SK-N-SH (cell line): ENCODE measurements around the gene SCAMP5. TPM values are rescaled to one million over a fixed set of nuclear protein-coding genes. Genes with fewer than 3 reads are reported as not detected.

Source experiments
- CTCF ChIA-PET: fragments of 300-600, 350-600 bp; formaldehyde crosslinking; extraction: SDS; loops from one replicate; lab custom pipeline; 2021; lab: Yijun Ruan, JAX
- POLR2A ChIA-PET: fragments of 350-600 bp; sonication (Branson Sonifier 250); formaldehyde crosslinking; extraction: SDS; loops from one replicate; lab custom pipeline; 2020; ENCODE audit warnings: antibody characterized with exemption, inconsistent platforms; lab: Yijun Ruan, JAX
- DNase-seq: peaks from one replicate; pipeline ENCODE4 v3.0.0; 2012
- H2AFZ ChIP-seq: fragments of 200-600 bp; sonication (generic); 2 replicates; pipeline ENCODE4 v1.8.1; 2016; ENCODE audit warnings: antibody characterized with exemption, mild to moderate bottlenecking, low read depth
- H3F3A ChIP-seq: fragments of 200-600 bp; sonication (generic); replicated peaks from 2 replicates; pipeline ENCODE3; 2016; ENCODE audit warnings: antibody characterized with exemption, mild to moderate bottlenecking; ENCODE audit not compliant: insufficient read depth
- H3K27ac ChIP-seq, 2 experiments: fragments of 200-500 bp in 1 of 2; fragments of 200-600 bp in 1 of 2; sonication (Bioruptor generic) in 1 of 2; sonication (generic), shearing (Covaris generic) in 1 of 2; 2 replicates each; pipeline versions ENCODE4 v1.5.1 to v1.6.1; 2014 to 2016; ENCODE audit warnings: low read depth in 2 of 2, inconsistent platforms in 1 of 2, low read length in 1 of 2, mild to moderate bottlenecking in 1 of 2, mixed read lengths in 1 of 2
- H3K27me3 ChIP-seq: fragments of 200-600 bp; sonication (generic), shearing (Covaris generic); 2 replicates; pipeline ENCODE4 v1.6.1; 2016; ENCODE audit warnings: mixed run types; ENCODE audit not compliant: insufficient read depth
- H3K36me3 ChIP-seq, 2 experiments: fragments of 200-500 bp in 1 of 2; fragments of 200-600 bp in 1 of 2; sonication (Bioruptor generic) in 1 of 2; sonication (generic) in 1 of 2; replicated peaks in 1 of 2; 2 replicates each; pipeline versions ENCODE3 to v1.5.1; 2014 to 2016; ENCODE audit warnings: low read length in 1 of 2, mild to moderate bottlenecking in 1 of 2; ENCODE audit not compliant: insufficient read depth in 2 of 2, control insufficient read depth in 1 of 2
- H3K4me1 ChIP-seq, 2 experiments: fragments of 200-500 bp in 1 of 2; fragments of 200-600 bp in 1 of 2; sonication (Bioruptor generic) in 1 of 2; sonication (generic), shearing (Covaris generic) in 1 of 2; 2 replicates each; pipeline versions ENCODE4 v1.5.1 to v1.6.1; 2014 to 2016; ENCODE audit warnings: low read depth in 1 of 2, low read length in 1 of 2, mixed run types in 1 of 2; ENCODE audit not compliant: insufficient read depth in 2 of 2, control insufficient read depth in 1 of 2
- H3K4me2 ChIP-seq: fragments of 200-600 bp; sonication (generic), shearing (Covaris generic); 2 replicates; pipeline ENCODE4 v1.6.1; 2017; ENCODE audit warnings: mixed run types
- H3K4me3 ChIP-seq, 2 experiments: fragments of 200-500 bp in 1 of 2; fragments of 200-600 bp in 1 of 2; sonication (Bioruptor generic) in 1 of 2; sonication (generic), shearing (Covaris generic) in 1 of 2; 2 replicates each; pipeline versions ENCODE4 v1.5.1 to v1.8.1; 2014 to 2016; ENCODE audit warnings: low read depth in 2 of 2, inconsistent platforms in 1 of 2, low read length in 1 of 2, mild to moderate bottlenecking in 1 of 2, mixed read lengths in 1 of 2, moderate library complexity in 1 of 2
- H3K79me2 ChIP-seq: fragments of 200-600 bp; sonication (generic); 2 replicates; pipeline ENCODE4 v1.8.1; 2017; ENCODE audit warnings: mild to moderate bottlenecking; ENCODE audit not compliant: insufficient read depth
- H3K9ac ChIP-seq: fragments of 200-600 bp; sonication (generic); 2 replicates; pipeline ENCODE4 v1.6.1; 2017; ENCODE audit warnings: mixed run types
- H3K9me2 ChIP-seq: fragments of 200-600 bp; sonication (generic); 2 replicates; pipeline ENCODE4 v1.6.1; 2017; ENCODE audit warnings: mixed run types
- H3K9me3 ChIP-seq: fragments of 200-600 bp; sonication (generic); 2 replicates; pipeline ENCODE4 v1.6.1; 2017; ENCODE audit warnings: mixed run types, mild to moderate bottlenecking, moderate library complexity
- H4K20me1 ChIP-seq: fragments of 200-600 bp; sonication (generic); 2 replicates; pipeline ENCODE4 v1.6.1; 2017; ENCODE audit warnings: mild to moderate bottlenecking, mixed run types; ENCODE audit not compliant: insufficient read depth
- CTCF ChIP-seq: fragments of 200-600 bp; sonication (generic); IDR thresholded peaks from 2 replicates; pipeline ENCODE4 v1.6.1; 2017; ENCODE audit warnings: antibody characterized with exemption, mild to moderate bottlenecking, moderate library complexity
- EP300 ChIP-seq, 2 experiments: IDR thresholded peaks; 2 replicates each; pipeline versions ENCODE4 v1.4.0 to v1.6.1; 2012; ENCODE audit warnings: borderline replicate concordance in 1 of 2, low read depth in 1 of 2, low read length in 1 of 2
- EZH2phosphoT487 ChIP-seq: fragments of 200-600 bp; sonication (generic); IDR thresholded peaks from 2 replicates; pipeline ENCODE4 v1.6.1; 2017; ENCODE audit warnings: low read depth, mixed run types, mild to moderate bottlenecking, antibody characterized with exemption, moderate library complexity, borderline replicate concordance
- FOSL2 ChIP-seq: IDR thresholded peaks from 2 replicates; pipeline ENCODE4 v1.4.0; 2012; ENCODE audit warnings: low read depth, mild to moderate bottlenecking, moderate library complexity, borderline replicate concordance
- FOXM1 ChIP-seq: IDR thresholded peaks from 2 replicates; pipeline ENCODE4 v1.4.0; 2012; ENCODE audit warnings: low read depth, mild to moderate bottlenecking
- GABPA ChIP-seq: IDR thresholded peaks from 2 replicates; pipeline ENCODE4 v1.4.0; 2012; ENCODE audit warnings: low read depth, mild to moderate bottlenecking
- MAX ChIP-seq: IDR thresholded peaks from 2 replicates; pipeline ENCODE4 v1.4.0; 2012; ENCODE audit warnings: low read depth
- MEF2A ChIP-seq: IDR thresholded peaks from 2 replicates; pipeline ENCODE4 v1.4.0; 2012; ENCODE audit warnings: low read depth, borderline replicate concordance
- MXI1 ChIP-seq: IDR thresholded peaks from 2 replicates; pipeline ENCODE4 v1.6.1; 2012; ENCODE audit warnings: mild to moderate bottlenecking, low read depth, low read length, improper control_type of control experiment
- NFIC ChIP-seq: IDR thresholded peaks from 2 replicates; pipeline ENCODE4 v1.4.0; 2012; ENCODE audit warnings: borderline replicate concordance
- POLR2AphosphoS5 ChIP-seq: IDR thresholded peaks from 2 replicates; pipeline ENCODE4 v1.6.1; 2012; ENCODE audit warnings: low read depth, low read length
- RAD21 ChIP-seq: IDR thresholded peaks from 2 replicates; pipeline ENCODE4 v1.6.1; 2012; ENCODE audit warnings: mild to moderate bottlenecking, low read length
- REST ChIP-seq: IDR thresholded peaks from 2 replicates; pipeline ENCODE4 v1.6.1; 2012; ENCODE audit warnings: mild to moderate bottlenecking, low read depth, low read length, moderate library complexity
- RFX5 ChIP-seq: IDR thresholded peaks from 2 replicates; pipeline ENCODE4 v1.6.1; 2012; ENCODE audit warnings: mild to moderate bottlenecking, improper control_type of control experiment, low read length
- RXRA ChIP-seq: IDR thresholded peaks from 2 replicates; pipeline ENCODE4 v1.4.0; 2012; ENCODE audit warnings: low read depth, mild to moderate bottlenecking, borderline replicate concordance
- SIN3A ChIP-seq: IDR thresholded peaks from 2 replicates; pipeline ENCODE4 v1.6.1; 2012; ENCODE audit warnings: low read depth, mild to moderate bottlenecking, low read length, moderate library complexity, borderline replicate concordance
- SMC3 ChIP-seq: IDR thresholded peaks from 2 replicates; pipeline ENCODE4 v1.6.1; 2012; ENCODE audit warnings: low read depth, low read length, improper control_type of control experiment
- TEAD4 ChIP-seq: IDR thresholded peaks from 2 replicates; pipeline ENCODE4 v1.4.0; 2012; ENCODE audit warnings: mild to moderate bottlenecking, borderline replicate concordance; ENCODE audit not compliant: insufficient read depth
- USF2 ChIP-seq: fragments of 150-350 bp; IDR thresholded peaks from 2 replicates; pipeline ENCODE4 v1.6.1; 2017; ENCODE audit warnings: antibody characterized with exemption, low read length, low read depth, borderline replicate concordance
- ZBTB33 ChIP-seq: IDR thresholded peaks from 2 replicates; pipeline ENCODE4 v1.4.0; 2012; ENCODE audit warnings: low read depth, borderline replicate concordance
- WGBS: methylation state at CpG from one replicate; pipeline ENCODE4 v1.1.6; 2017; ENCODE audit warnings: low lambda C conversion rate; 5-methylcytosine and 5-hydroxymethylcytosine counted together
- polyA plus RNA-seq, 3 experiments: library from polyadenylated mRNA; depleted of rRNA; stranded (reverse); fragments of >200 nt; gene quantifications; 2 replicates each; pipeline ENCODE4 v1.2.3, GENCODE V29; 2012

The SCAMP5 gene
- polyA plus RNA-seq, 1 of the 3 experiments (the other 2 are of a cell fraction) = 27.9 TPM

- H3K27ac ChIP-seq = no peak overlapping the region
- no peak overlapping the region for H3K4me3 ChIP-seq
- ChIA-PET POLR2A (no interaction called here), CTCF (interaction anchor here (10.3 kb wide), 1 partner anchor 175 kb away, joined by 238 read pairs; no protein-coding TSS in a partner anchor)
- no peak for TF ChIP-seq SIN3A
- no peak for TF ChIP-seq FOSL2
- no peak for TF ChIP-seq MAX
- TF ChIP-seq CTCF = no peak
- H3K9ac ChIP-seq = no peak overlapping the region
- no peak overlapping the region for H2AFZ ChIP-seq
- H3K9me2 ChIP-seq = no peaks in the 10 kb centered on the region
- peaks cover 7 to 10% of the 10 kb centered on the region in 2 experiments; a peak in 3 of 4 replicates for H3K4me1 ChIP-seq
- WGBS = 89% methylated on average over 4 of the region's 4 CpGs
- no peak overlapping the region for H3K4me2 ChIP-seq
- H3F3A ChIP-seq = no peaks in the 10 kb centered on the region
- H3K36me3 ChIP-seq = no peaks in the 10 kb centered on the region
- DNase-seq = no peak
- H3K9me3 ChIP-seq = no peaks in the 10 kb centered on the region
- H3K79me2 ChIP-seq = no peaks in the 10 kb centered on the region
- H3K27me3 ChIP-seq = no peaks in the 10 kb centered on the region
- H4K20me1 ChIP-seq = no peaks in the 10 kb centered on the region
These were observed 36.5 kb downstream of the SCAMP5 start for GRCh38 chr15:75031848-75032247.

GRCh38 chr15:75032395-75032794, 37.0 kb downstream of the SCAMP5 start:
- Histone ChIP-seq H3K4me2 (no peak overlapping the region), H3K9me2 (no peaks in the 10 kb centered on the region), H3K36me3 (no peaks in the 10 kb centered on the region), H4K20me1 (no peaks in the 10 kb centered on the region), H3K27me3 (no peaks in the 10 kb centered on the region), H2AFZ (no peak overlapping the region), H3K9ac (no peak overlapping the region), H3F3A (no peaks in the 10 kb centered on the region), H3K4me3 (no peak overlapping the region), H3K4me1 (peaks cover 7 to 10% of the 10 kb centered on the region in 2 experiments; a peak in 3 of 4 replicates), H3K9me3 (no peaks in the 10 kb centered on the region), H3K27ac (no peak overlapping the region), H3K79me2 (no peaks in the 10 kb centered on the region)
- POLR2A ChIA-PET = no interaction called here
- no peak for DNase-seq
- CTCF ChIA-PET = interaction anchor here (0.8 to 10.3 kb wide), 3 partner anchors 167 to 174 kb away, joined by 3 to 238 read pairs (median 4); partner anchors contain the start of gene C15orf39
- 96% methylated on average over 2 of the region's 2 CpGs for WGBS
- TF ChIP-seq POLR2AphosphoS5 (no peak), SMC3 (no peak), MEF2A (no peak), ZBTB33 (no peak), GABPA (no peak), REST (no peak), RXRA (no peak), RFX5 (no peak), MXI1 (no peak), NFIC (no peak), RAD21 (no peak), FOXM1 (no peak), USF2 (no peak), EP300 (IDR thresholded peaks at IDR 0.05; ENCODE audit: borderline replicate concordance in 1 of 2, low read depth in 1 of 2, low read length in 1 of 2) (no peak), EZH2phosphoT487 (no peak), TEAD4 (no peak)
